ENCODE measurements around the gene ZNF407.

ZNF407 gene

GRCh38 chr18:74624466-74624865, 26.8 kb downstream of the ZNF407 start:
- in situ Hi-C loops (cut with MboI; ENCODE audit: low sequenced_read_pairs), result no loop called here

GRCh38 chr18:74625157-74625556, 27.5 kb downstream of the ZNF407 start:
- in situ Hi-C loops (cut with MboI; ENCODE audit: low sequenced_read_pairs), result loop anchor here (25.0 kb wide), 1 partner anchor 1112 kb away; no protein-coding TSS in a partner anchor

DNA sequence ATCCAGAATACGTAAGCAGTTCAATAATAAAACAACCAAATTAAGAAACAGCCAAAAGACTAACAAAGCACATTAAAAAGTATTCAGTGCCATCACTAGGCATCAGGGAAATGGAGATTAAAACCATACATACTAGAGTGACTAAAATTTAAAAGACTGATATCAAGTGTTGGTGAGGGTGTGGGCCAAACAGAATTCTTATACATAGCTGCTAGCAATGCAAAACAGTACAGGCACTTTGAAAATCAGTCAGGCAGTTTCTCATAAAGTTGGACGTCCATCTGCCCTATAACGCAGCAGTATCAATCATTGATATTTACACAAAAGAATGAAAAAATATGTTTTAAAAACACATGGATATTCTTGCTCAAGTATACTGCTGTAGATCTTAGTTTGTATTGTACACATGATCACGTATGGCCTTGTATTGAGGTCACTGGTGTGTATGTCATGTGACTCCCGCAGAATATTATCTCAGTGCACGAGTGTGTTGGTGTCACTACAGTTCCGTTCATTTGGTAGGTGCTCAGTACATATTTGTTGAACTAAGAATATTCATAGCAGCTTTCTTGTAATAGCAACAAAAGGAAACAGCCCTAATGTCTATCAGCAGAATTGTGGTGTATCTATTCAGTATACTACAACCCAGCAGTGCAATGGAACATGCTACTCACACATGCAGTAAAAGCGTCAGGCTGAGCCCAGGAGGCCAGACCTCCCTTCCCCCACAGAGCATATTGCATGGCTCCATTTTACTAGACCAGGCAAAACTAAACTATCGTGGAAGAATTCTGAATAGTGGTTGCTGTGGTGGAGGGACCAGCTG, 28.6 kb downstream of the ZNF407 start:
- in situ Hi-C loops (cut with MboI; ENCODE audit: low sequenced_read_pairs), result loop anchor here (25.0 kb wide), 1 partner anchor 1111 kb away; no protein-coding TSS in a partner anchor

DNA sequence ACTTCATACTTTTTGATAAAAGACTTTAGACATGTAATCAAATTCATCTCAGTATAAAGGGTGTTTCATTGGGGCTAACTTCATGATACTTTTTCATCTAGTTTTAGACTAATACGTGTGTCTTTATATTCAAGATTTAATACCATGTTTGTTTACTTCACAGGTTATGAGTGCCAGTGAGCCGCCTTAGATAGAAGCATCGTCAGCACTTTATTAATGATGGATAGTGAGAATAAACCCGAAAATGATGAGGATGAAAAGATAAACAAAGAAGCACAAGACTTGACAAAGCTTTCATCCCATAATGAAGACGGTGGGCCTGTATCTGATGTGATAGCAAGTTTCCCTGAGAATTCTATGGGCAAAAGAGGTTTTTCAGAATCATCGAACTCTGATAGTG, 33.1 kb downstream of the ZNF407 start:
- in situ Hi-C loops (cut with MboI; ENCODE audit: low sequenced_read_pairs), result loop anchor here (25.0 kb wide), 1 partner anchor 1106 kb away; no protein-coding TSS in a partner anchor

DNA sequence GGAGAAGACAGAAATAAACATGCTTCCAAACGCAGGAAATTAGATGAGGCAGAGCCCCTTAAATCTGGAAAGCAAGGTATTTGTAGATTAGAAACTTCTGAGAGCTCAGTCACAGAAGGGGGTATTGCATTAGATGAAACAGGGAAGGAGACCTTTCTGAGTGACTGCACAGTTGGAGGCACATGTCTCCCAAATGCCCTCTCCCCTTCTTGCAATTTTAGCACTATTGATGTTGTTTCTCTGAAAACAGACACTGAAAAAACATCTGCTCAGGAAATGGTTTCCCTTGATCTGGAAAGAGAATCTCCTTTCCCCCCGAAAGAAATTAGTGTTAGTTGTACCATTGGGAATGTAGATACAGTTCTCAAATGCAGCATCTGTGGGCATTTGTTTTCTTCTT, 33.5 kb downstream of the ZNF407 start:
- in situ Hi-C loops (cut with MboI; ENCODE audit: low sequenced_read_pairs), result loop anchor here (25.0 kb wide), 1 partner anchor 1106 kb away; no protein-coding TSS in a partner anchor

GRCh38 chr18:74631623-74632350, 34.1 kb downstream of the ZNF407 start:
- in situ Hi-C loops (cut with MboI; ENCODE audit: low sequenced_read_pairs), result loop anchor here (25.0 kb wide), 1 partner anchor 1106 kb away; no protein-coding TSS in a partner anchor

DNA sequence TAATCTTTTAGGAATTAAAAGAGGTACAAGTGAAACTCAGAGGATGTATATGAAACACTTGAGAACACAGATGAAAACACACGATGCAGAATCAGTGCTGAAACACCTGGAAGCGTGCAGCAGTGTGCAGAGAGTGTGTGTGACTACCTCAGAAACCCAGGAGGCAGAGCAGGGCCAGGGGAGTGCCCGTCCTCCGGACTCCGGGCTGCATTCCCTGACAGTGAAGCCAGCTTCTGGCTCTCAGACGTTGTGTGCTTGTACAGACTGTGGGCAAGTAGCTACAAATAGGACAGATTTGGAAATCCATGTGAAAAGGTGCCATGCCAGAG, 34.6 kb downstream of the ZNF407 start:
- in situ Hi-C loops (cut with MboI; ENCODE audit: low sequenced_read_pairs), result loop anchor here (25.0 kb wide), 1 partner anchor 1105 kb away; no protein-coding TSS in a partner anchor

DNA sequence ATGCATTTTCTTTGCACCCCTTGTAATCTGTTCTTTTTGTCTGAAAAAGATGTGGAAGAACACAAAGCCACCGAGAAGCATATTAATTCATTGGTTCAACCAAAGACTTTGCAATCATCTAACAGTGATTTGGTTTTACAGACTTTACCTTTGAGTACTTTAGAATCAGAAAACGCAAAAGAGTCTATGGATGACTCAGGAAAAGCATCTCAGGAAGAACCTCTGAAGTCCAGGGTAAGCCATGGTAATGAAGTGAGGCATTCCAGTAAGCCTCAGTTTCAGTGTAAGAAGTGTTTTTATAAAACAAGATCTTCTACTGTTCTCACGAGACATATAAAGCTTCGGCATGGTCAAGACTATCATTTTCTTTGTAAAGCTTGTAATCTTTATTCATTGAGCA, 35.2 kb downstream of the ZNF407 start:
- in situ Hi-C loops (cut with MboI; ENCODE audit: low sequenced_read_pairs), result loop anchor here (25.0 kb wide), 1 partner anchor 1104 kb away; no protein-coding TSS in a partner anchor

- in situ Hi-C loops (cut with MboI; ENCODE audit: low sequenced_read_pairs), result loop anchor here (25.0 kb wide), 1 partner anchor 1103 kb away; no protein-coding TSS in a partner anchor
These were observed 36.1 kb downstream of the ZNF407 start for GRCh38 chr18:74633652-74634352.

- in situ Hi-C loops (cut with MboI; ENCODE audit: low sequenced_read_pairs), result loop anchor here (25.0 kb wide), 1 partner anchor 1102 kb away; no protein-coding TSS in a partner anchor
These were observed 37.7 kb downstream of the ZNF407 start for GRCh38 chr18:74635224-74635975.

- in situ Hi-C loops (cut with MboI; ENCODE audit: low sequenced_read_pairs), result loop anchor here (25.0 kb wide), 1 partner anchor 1100 kb away; no protein-coding TSS in a partner anchor
These were observed 39.4 kb downstream of the ZNF407 start for GRCh38 chr18:74637070-74637469.

GRCh38 chr18:74638210-74638609, 40.5 kb downstream of the ZNF407 start:
- in situ Hi-C loops (cut with MboI; ENCODE audit: low sequenced_read_pairs), result loop anchor here (25.0 kb wide), 1 partner anchor 1099 kb away; no protein-coding TSS in a partner anchor

DNA sequence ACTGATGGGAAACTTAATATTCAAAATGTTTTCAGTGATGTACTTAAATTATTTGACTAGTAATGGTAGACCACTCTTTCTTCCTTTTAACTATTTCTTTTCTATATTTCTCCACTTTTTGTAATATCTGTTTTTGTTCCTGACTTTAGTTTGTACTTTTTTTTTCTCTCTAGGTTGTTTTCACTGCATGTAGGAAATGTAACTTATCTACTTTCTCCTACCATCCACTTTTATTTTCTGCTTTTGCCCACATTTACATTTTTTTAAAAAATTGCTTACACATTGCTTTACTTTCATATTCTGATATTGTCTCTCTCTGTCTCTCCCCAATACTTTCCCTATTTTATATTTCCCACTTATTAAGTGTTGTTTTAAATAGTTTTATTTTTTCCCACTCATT, 47.0 kb downstream of the ZNF407 start:
- in situ Hi-C loops (cut with MboI; ENCODE audit: low sequenced_read_pairs), result loop anchor here (25.0 kb wide), 1 partner anchor 1093 kb away; no protein-coding TSS in a partner anchor

DNA sequence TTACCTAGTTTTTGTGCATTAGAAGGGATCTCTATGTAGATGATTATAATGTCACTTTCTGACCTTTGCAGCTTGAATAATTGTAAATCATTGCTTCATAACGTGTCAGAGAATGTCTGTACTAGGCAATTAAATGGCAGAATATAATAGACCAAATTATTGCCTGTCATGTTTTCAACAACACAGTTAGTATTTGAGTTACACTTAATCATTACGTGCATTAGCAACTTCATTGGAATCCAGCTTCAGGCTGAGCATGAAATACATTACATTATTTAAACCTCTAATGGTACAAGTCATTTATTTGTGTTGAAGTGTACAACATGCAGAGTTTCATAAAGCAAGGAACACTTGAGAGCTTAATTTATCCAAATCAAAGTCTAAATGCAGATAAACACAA, 48.0 kb downstream of the ZNF407 start:
- in situ Hi-C loops (cut with MboI; ENCODE audit: low sequenced_read_pairs), result loop anchor here (25.0 kb wide), 1 partner anchor 1092 kb away; no protein-coding TSS in a partner anchor

- in situ Hi-C loops (cut with MboI; ENCODE audit: low sequenced_read_pairs), result no loop called here
These were observed 53.9 kb downstream of the ZNF407 start for GRCh38 chr18:74651327-74652128.

DNA sequence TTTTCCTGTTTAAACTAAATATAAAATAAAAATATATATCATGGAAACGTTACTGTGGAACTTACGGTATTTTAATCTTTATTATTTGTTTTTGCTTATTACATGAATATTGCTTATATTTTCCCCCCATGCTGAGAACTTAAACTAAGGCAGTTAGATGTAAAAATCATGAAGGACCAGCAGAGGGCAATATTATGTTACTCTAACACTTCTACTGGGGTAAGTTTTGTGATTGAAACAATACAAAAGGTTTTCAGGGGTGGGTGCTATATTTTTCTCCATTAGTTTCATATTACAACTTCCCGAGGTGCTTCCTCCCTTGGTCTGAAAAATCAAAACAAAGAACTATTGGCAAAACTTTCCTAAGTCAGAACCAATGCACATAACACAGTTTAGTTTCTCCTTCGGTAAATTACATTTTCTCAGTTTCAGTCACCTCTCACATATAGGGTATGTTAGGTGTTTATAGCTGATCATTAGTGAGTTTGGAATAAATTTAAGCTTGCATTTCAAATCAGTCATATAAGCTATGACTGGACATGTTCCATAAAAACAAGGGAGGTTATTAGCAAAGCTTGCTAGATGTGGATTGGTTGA, 54.8 kb downstream of the ZNF407 start:
- in situ Hi-C loops (cut with MboI; ENCODE audit: low sequenced_read_pairs), result no loop called here

DNA sequence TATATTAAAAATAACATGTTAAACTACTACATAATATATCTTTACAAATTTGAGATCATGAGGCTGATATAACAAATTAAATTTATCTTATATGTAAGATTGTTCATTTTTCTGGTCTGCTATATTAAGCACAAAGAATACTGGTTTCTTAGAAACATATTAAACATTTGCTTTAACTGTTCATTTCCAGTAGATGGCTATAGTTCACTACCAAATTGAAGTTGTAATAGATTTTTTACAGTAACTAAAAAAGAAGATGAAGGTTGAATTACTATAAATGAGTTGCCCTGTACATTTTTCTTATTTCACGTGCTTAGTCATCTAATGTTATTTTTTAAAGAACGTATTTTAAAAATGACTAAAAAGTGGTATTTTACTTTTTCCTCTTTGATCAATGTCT, 57.0 kb downstream of the ZNF407 start:
- in situ Hi-C loops (cut with MboI; ENCODE audit: low sequenced_read_pairs), result no loop called here

DNA sequence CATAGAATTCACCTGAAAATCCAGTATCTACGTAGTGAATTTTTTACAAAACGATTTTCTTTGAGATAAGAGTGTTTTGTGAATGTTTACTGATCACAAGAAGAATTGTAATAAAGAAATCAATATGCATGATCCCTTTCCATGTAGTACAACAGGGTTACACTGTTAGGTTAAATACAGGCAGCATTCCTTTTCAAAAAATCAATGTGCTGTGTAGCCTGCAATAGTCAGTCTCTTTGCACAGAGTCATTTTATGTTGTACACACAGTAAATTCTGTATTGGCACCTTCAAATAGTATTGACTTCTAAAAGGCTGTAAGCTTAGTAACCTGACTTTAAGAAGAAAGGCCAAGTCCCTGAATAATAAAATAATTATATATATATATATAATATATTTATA, 63.3 kb downstream of the ZNF407 start:
- in situ Hi-C loops (cut with MboI; ENCODE audit: low sequenced_read_pairs), result no loop called here

GRCh38 chr18:74661691-74662090, 64.0 kb downstream of the ZNF407 start:
- in situ Hi-C loops (cut with MboI; ENCODE audit: low sequenced_read_pairs), result no loop called here

Data from HL-60/S4 treated with retinoic acid at 250 ng/mL for 4 days and 3 days (cell line).